WTC11 (cell line): ENCODE data around the gene DTWD2. TPM values are rescaled to one million over a fixed set of nuclear protein-coding genes. Genes with fewer than 3 reads are reported as not detected.

Experiments
- ATAC-seq: fragments of 200-7000 bp; cut with Tn5 transposase; 2 replicates; pipeline ENCODE4 v1.10.0; 2021; ENCODE audit warnings: mild to moderate bottlenecking, moderate library complexity
- CTCF ChIA-PET: fragments of 300-600 bp; sonication (Branson Sonifier 250); formaldehyde crosslinking; loops from one replicate; lab custom pipeline; 2021; ENCODE audit warnings: antibody characterized with exemption; lab: Charles Lee
- POLR2A ChIA-PET: fragments of 350-600 bp; sonication (Branson Sonifier 250); formaldehyde crosslinking; loops from one replicate; lab custom pipeline; 2021; ENCODE audit warnings: antibody characterized with exemption; lab: Charles Lee
- DNase-seq: peaks from one replicate; pipeline ENCODE4 v3.0.0; 2021; ENCODE audit warnings: low spot score
- H3K27ac Mint-ChIP-seq: 2 replicates; pipeline ENCODE4 v1.8.0; 2021; ENCODE audit warnings: mixed read lengths
- H3K27me3 Mint-ChIP-seq: 2 replicates; pipeline ENCODE4 v1.8.0; 2021; ENCODE audit warnings: low read depth, mild to moderate bottlenecking, moderate library complexity, mixed read lengths
- H3K36me3 Mint-ChIP-seq: 2 replicates; pipeline ENCODE4 v1.8.0; 2021; ENCODE audit warnings: mixed read lengths
- H3K4me1 Mint-ChIP-seq: 2 replicates; pipeline ENCODE4 v1.8.0; 2022; ENCODE audit warnings: mixed read lengths
- H3K4me3 Mint-ChIP-seq: 2 replicates; pipeline ENCODE4 v1.8.0; 2021; ENCODE audit warnings: mild to moderate bottlenecking, moderate library complexity, mixed read lengths
- H3K9me3 Mint-ChIP-seq: 2 replicates; pipeline ENCODE4 v1.8.0; 2021; ENCODE audit warnings: mixed read lengths
- AFF4 ChIP-seq: sonication (generic); formaldehyde crosslinking; IDR thresholded peaks from 2 replicates; pipeline ENCODE4 v1.8.1; 2023; ENCODE audit warnings: mild to moderate bottlenecking, missing genetic modification reagents, borderline replicate concordance
- ARID4B ChIP-seq: sonication (generic); formaldehyde crosslinking; IDR thresholded peaks from 2 replicates; pipeline ENCODE4 v1.8.0; 2023; ENCODE audit warnings: missing genetic modification reagents, mild to moderate bottlenecking, borderline replicate concordance
- CREB1 ChIP-seq: sonication (generic); formaldehyde crosslinking; IDR thresholded peaks from 2 replicates; pipeline ENCODE4 v1.8.0; 2023; ENCODE audit warnings: mild to moderate bottlenecking, missing genetic modification reagents
- CREM ChIP-seq: sonication (generic); formaldehyde crosslinking; IDR thresholded peaks from 2 replicates; pipeline ENCODE4 v1.8.1; 2022; ENCODE audit warnings: mild to moderate bottlenecking, missing genetic modification reagents, moderate library complexity
- E2F4 ChIP-seq: sonication (generic); formaldehyde crosslinking; IDR thresholded peaks from 2 replicates; pipeline ENCODE4 v1.8.1; 2022; ENCODE audit warnings: low read depth, mild to moderate bottlenecking, moderate library complexity, missing genetic modification reagents, borderline replicate concordance
- EMX1 ChIP-seq: fragments of 250-450 bp; sonication (Bioruptor Pico); IDR thresholded peaks from 2 replicates; pipeline ENCODE4 v1.8.0; 2021; ENCODE audit warnings: mild to moderate bottlenecking
- FOXP4 ChIP-seq: sonication (generic); formaldehyde crosslinking; IDR thresholded peaks from 2 replicates; pipeline ENCODE4 v1.8.0; 2022; ENCODE audit warnings: mild to moderate bottlenecking, missing genetic modification reagents
- GABPB1 ChIP-seq: sonication (generic); formaldehyde crosslinking; IDR thresholded peaks from 2 replicates; pipeline ENCODE4 v1.8.1; 2023; ENCODE audit warnings: mild to moderate bottlenecking, missing genetic modification reagents
- GRHL2 ChIP-seq: fragments of 250-450 bp; sonication (Bioruptor Pico); IDR thresholded peaks from 2 replicates; pipeline ENCODE4 v1.8.0; 2022; ENCODE audit warnings: mild to moderate bottlenecking, moderate library complexity; ENCODE audit not compliant: insufficient replicate concordance, severe bottlenecking
- IRF2 ChIP-seq: sonication (generic); formaldehyde crosslinking; IDR thresholded peaks from 2 replicates; pipeline ENCODE4 v1.8.0; 2022; ENCODE audit warnings: low read depth, missing genetic modification reagents, borderline replicate concordance
- MYBL2 ChIP-seq: sonication (generic); formaldehyde crosslinking; IDR thresholded peaks from 2 replicates; pipeline ENCODE4 v1.8.1; 2023; ENCODE audit warnings: mild to moderate bottlenecking, moderate library complexity, missing genetic modification reagents
- NFATC4 ChIP-seq: fragments of 250-450 bp; sonication (Bioruptor Pico); IDR thresholded peaks from 2 replicates; pipeline ENCODE4 v1.9.0; 2021; ENCODE audit warnings: mild to moderate bottlenecking
- NR1H2 ChIP-seq: sonication (generic); formaldehyde crosslinking; IDR thresholded peaks from 2 replicates; pipeline ENCODE4 v1.9.0; 2021; ENCODE audit warnings: mild to moderate bottlenecking, moderate library complexity, missing genetic modification reagents
- NR3C1 ChIP-seq: sonication (generic); formaldehyde crosslinking; conservative IDR thresholded peaks from 2 replicates; pipeline ENCODE4 v1.8.1; 2023; ENCODE audit warnings: low read depth, mild to moderate bottlenecking, missing genetic modification reagents
- RELA ChIP-seq: sonication (generic); formaldehyde crosslinking; IDR thresholded peaks from 2 replicates; pipeline ENCODE4 v1.8.1; 2022; ENCODE audit warnings: missing genetic modification reagents, mild to moderate bottlenecking, borderline replicate concordance
- RORB ChIP-seq: fragments of 250-450 bp; sonication (Bioruptor Pico); IDR thresholded peaks from 2 replicates; pipeline ENCODE4 v1.9.0; 2021; ENCODE audit warnings: mild to moderate bottlenecking
- SP1 ChIP-seq: sonication (generic); formaldehyde crosslinking; conservative IDR thresholded peaks from 2 replicates; pipeline ENCODE4 v1.8.1; 2022; ENCODE audit warnings: missing genetic modification reagents
- ZNF512 ChIP-seq: sonication (generic); formaldehyde crosslinking; IDR thresholded peaks from 2 replicates; pipeline ENCODE4 v1.8.1; 2022; ENCODE audit warnings: missing genetic modification reagents, borderline replicate concordance
- ZNF671 ChIP-seq: fragments of 250-450 bp; sonication (Bioruptor Pico); IDR thresholded peaks from 2 replicates; pipeline ENCODE4 v1.8.0; 2021; ENCODE audit warnings: mild to moderate bottlenecking
- total RNA-seq: library from RNA; stranded (reverse); gene quantifications from 3 replicates; pipeline ENCODE4 v1.2.3, GENCODE V29; 2021

The DTWD2 gene
- total RNA-seq, 1 experiment from 2014 or later, result 13.1 TPM

- H3K4me1 Mint-ChIP-seq, result peaks cover 3% of the 10 kb centered on the region; the same call in 1 of the 2 replicates
- POLR2A ChIA-PET, result no interaction called here
- no peak overlapping the region for H3K4me3 Mint-ChIP-seq
- DNase-seq (no peak), ATAC-seq (no peak)
- no peaks in the 10 kb centered on the region for H3K9me3 Mint-ChIP-seq
- H3K27ac Mint-ChIP-seq, result no peak overlapping the region
- TF ChIP-seq ZNF671 (CRISPR knock-in tag) (no peak), ZNF512 (CRISPR knock-in tag) (no peak), NR1H2 (CRISPR knock-in tag) (no peak), RORB (no peak), CREB1 (CRISPR knock-in tag) (no peak), GABPB1 (CRISPR knock-in tag) (no peak), IRF2 (CRISPR knock-in tag) (no peak), NFATC4 (CRISPR knock-in tag) (no peak)
- H3K36me3 Mint-ChIP-seq, result no peaks in the 10 kb centered on the region
- CTCF ChIA-PET, result interaction anchor here (0.6 kb wide), 1 partner anchor 238 kb away, joined by 3 read pairs; no protein-coding TSS in a partner anchor
- H3K27me3 Mint-ChIP-seq, result no peaks in the 10 kb centered on the region
These were observed 29.6 kb upstream of the DTWD2 start for GRCh38 chr5:119017994-119018393.

- no peak for ATAC-seq
- ChIA-PET CTCF (interaction anchor here (0.7 kb wide), 1 partner anchor 33 kb away, joined by 4 read pairs; no protein-coding TSS in a partner anchor), POLR2A (no interaction called here)
- Mint-ChIP-seq H3K4me1 (no peaks in the 10 kb centered on the region), H3K9me3 (peaks cover 6% of the 10 kb centered on the region; the same call in 1 of the 2 replicates), H3K27ac (no peak overlapping the region), H3K36me3 (no peaks in the 10 kb centered on the region), H3K27me3 (no peaks in the 10 kb centered on the region), H3K4me3 (no peak overlapping the region)
- DNase-seq, result no peak
- TF ChIP-seq RELA, result no peak
- no peak for TF ChIP-seq GRHL2 (CRISPR knock-in tag)
- TF ChIP-seq SP1 (CRISPR knock-in tag), result no peak
- no peak for TF ChIP-seq CREM (CRISPR knock-in tag)
- TF ChIP-seq NR1H2 (CRISPR knock-in tag), result no peak
- TF ChIP-seq MYBL2 (CRISPR knock-in tag), result no peak
- TF ChIP-seq AFF4 (CRISPR knock-in tag), result no peak
- TF ChIP-seq E2F4 (CRISPR knock-in tag), result no peak
- no peak for TF ChIP-seq EMX1 (CRISPR knock-in tag)
- TF ChIP-seq ARID4B (CRISPR knock-in tag), result no peak
- no peak for TF ChIP-seq FOXP4 (CRISPR knock-in tag)
- TF ChIP-seq NR3C1 (CRISPR knock-in tag), result no peak
These were observed 27.9 kb upstream of the DTWD2 start for GRCh38 chr5:119016125-119016774.
